GM20431 (cell line): ENCODE measurements around the gene FLYWCH2.

Experiments used
- in situ Hi-C: fragments of 300-500 bp; cut with MseI, MboI; formaldehyde crosslinking; loops from one replicate; pipeline ENCODE4 v1.15.0; 2020; ENCODE audit warnings: low sequenced_read_pairs; ENCODE audit not compliant: unreplicated experiment

FLYWCH2 gene

DNA sequence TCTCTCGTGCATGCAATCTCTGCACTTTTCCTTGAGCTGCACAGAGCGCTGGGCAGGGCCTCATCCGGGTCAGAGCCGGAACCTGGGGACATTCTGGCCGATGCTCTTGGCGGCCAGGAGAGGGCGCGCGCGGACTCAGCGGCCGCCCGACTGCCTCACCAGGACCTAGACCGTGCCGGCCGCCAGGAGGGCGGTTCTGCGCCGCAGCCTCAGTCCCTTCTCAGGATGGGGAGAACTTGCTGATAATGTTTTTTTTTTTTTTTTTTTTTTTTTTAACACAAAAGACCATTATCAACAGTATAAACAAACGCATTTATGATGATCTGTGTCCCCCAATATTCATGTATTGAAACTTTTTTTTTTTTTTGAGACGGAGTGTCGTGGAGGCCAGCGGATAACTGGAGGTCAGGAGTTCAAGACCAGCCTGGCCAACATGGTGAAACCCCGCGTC is 8.1 kb upstream of the FLYWCH2 start:
- in situ Hi-C loops: loop anchor here (10.0 kb wide), 1 partner anchor 50 kb away; no protein-coding TSS in a partner anchor

DNA sequence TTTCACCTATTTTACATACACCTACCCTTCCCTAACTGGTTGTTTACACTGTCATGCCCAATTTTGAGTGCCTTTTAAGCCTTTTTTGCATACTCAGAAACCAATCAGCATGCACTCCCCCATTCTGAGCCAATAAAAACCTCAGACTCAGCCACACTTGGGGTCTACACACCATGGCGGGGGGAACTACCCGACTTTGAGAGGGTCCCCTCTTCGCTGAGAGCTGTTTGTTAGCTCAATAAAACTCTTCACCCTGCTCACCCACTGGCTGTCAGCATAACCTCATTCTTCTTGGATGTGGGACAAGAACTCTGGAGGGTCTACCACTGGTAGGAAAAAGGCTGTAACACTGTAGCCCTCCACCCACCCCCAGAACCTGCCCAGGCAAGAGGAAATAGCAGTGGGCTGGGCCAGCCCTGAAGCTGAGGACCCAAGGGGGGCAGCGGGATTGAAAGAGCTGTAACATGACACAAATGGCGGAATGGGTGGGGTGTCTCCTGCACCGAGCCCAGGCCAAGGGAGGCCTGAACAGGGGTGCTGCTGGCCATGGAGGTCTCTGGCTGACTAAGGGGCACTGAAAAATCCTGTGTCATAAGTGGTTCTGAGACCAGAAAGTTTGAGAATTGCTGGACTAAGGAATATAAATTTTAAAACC is 3.0 kb upstream of the FLYWCH2 start:
- in situ Hi-C loops: loop anchor here (10.0 kb wide), 1 partner anchor 45 kb away; no protein-coding TSS in a partner anchor

DNA sequence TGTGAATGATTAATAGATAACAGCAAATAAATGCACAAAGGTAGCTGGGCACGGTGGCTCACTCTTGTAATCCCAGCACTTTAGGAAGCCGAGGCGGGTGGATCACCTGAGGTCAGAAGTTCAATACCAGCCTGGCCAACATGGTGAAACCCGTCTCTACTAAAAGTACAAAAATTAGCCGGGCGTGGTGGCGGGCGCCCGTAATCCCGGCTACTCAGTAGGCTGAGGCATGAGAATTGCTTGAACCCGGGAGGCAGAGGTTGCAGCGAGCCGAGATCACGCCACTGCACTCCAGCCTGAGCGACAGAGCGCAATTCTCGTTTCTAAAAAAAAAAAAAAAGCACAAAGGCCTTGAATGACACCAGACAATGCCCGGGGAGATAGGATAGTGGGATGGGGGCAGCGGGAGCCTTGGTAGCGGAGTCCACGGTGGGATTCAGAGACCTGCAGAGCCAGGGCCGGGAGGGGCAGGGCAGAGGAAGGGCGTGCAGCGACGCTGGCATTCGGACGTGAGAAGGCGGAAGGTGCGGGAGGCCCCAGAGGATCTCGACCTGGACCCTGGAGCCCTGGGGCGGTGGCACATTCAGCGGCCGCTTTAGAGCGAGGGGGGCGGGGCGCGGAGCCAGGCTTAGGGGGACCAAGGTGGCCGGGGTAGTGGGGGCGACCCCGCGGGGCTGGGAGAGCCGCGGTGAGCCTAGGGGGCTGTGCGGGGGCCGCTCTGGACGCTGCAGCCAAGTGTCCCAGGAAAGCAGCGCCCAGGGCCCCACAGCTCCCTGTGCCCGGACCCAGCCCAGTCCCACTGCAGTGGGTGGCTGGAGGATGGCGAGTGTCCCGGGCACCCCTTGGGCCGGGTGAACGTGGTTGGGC is 999 bp upstream of the FLYWCH2 start:
- in situ Hi-C loops: no loop called here

DNA sequence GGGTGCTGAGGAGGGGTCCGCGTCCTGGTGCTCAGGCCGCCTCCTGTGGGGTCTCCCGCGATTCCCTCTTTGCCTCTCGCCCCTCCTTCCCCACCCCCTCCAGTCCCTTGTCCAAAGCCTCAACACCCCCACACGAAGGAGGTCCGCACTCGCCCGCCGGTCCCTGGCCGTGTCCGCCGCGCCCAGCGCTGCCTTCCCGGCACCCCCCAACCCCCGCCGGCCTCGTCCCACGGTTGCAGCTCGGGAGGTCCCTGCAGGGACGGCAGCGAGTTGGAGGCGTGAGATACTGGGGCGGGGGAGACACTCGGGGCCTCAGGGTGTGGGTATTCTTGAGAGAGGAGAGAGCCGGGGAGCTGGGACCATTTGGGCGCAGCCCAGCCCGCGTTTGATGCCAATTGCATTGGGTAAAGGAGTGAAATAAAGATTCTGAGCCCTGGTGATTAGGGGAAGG is 468 bp downstream of the FLYWCH2 start:
- in situ Hi-C loops: no loop called here

DNA sequence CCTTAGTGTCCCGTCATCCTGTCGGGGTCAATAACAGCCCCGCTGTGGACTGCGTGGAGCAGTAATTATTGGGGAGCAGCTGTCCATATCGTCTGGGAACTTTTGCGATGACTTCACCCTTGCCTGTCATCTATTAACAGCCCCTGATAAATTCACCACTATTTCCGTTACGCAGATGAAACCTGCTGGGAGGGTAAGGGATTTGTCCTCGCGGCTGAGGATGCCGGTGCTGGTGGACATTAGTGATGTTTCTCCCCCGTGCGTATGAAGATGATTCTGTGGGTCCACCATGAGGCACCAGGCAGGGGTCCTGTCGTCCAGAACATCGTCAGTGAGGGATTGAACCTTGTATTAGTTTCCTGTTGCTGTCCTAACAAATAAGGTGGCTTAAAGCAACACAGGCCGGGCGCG is 1.0 kb downstream of the FLYWCH2 start:
- in situ Hi-C loops: no loop called here

DNA sequence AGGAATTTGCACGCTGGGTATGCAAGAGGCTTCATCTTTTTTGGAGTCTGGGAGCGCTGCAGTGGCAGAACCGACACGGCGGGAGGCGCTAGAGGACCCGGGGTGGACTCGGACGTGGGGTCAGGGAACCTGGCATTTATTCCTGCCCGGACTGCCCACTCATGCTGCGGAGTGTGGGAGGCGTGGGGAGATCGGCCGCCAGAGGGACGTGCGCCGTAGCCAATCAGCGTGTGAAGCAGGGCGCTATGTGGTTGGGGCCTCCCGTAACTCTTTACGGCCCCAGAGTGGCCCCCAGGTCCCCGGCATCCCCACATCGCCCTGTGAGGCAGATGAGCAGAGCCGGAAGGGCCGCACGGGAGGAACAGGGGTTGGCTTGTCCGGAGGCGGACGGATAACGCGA is 11.2 kb downstream of the FLYWCH2 start:
- in situ Hi-C loops: no loop called here

DNA sequence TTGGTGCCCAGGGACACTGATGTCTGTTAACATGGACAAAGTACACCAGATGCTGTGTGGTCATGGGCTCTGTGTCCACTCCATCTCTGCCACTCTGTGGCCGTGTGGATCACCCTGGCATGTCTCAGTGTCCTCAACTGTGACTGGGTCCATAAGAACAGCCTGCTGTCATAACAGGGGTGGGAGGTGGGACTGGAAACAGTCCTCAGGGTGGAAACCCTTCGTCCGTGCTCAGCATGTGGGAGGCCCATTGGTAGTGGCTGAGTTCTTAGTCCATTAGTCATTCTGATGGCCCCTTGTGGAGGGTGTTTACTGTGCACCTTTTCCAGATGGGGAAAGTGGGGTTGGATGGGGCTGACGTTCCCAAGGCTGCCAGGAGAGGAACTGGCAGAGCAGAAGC is 12.8 kb downstream of the FLYWCH2 start:
- in situ Hi-C loops: no loop called here

DNA sequence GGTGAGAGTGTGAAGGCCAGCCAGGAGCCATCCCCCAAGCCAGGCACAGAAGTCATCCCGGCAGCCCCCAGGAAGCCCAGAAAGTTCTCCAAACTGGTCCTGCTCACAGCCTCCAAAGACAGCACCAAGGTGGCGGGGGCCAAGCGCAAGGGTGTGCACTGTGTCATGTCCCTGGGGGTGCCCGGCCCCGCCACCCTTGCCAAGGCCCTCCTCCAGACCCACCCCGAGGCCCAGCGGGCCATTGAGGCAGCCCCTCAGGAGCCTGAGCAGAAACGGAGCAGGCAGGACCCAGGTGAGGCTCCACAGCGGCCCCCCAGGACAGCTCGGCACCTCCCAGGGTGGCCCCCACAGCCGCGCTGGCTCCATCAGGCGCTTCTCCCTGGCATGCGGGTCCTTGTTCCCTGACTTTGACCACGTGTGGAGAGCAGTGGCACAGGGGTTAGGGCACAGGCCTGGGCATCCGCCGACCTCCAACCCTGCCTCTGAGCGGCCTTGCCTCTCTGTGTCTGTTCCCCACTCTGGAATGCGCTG is 13.5 kb downstream of the FLYWCH2 start:
- in situ Hi-C loops: no loop called here

DNA sequence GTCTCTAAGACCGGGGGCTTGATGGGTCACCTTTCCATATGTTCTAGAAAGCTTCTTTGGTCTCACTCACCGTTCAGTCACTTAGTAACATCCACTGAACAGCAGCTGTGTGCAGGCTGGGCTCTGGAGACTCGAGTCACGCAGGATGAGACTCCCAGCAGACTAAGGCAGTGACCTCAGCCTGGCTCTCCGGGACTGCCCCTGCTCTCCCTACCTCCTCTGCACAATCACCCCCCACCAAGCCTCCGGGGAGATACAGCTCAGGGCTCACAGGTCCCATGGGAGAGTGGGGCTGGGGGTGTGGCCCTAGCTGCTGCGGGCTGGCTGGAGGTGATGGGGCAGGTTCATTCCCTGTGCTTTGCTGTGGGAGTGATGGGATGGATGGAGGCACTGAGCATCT is 14.1 kb downstream of the FLYWCH2 start:
- in situ Hi-C loops: no loop called here

DNA sequence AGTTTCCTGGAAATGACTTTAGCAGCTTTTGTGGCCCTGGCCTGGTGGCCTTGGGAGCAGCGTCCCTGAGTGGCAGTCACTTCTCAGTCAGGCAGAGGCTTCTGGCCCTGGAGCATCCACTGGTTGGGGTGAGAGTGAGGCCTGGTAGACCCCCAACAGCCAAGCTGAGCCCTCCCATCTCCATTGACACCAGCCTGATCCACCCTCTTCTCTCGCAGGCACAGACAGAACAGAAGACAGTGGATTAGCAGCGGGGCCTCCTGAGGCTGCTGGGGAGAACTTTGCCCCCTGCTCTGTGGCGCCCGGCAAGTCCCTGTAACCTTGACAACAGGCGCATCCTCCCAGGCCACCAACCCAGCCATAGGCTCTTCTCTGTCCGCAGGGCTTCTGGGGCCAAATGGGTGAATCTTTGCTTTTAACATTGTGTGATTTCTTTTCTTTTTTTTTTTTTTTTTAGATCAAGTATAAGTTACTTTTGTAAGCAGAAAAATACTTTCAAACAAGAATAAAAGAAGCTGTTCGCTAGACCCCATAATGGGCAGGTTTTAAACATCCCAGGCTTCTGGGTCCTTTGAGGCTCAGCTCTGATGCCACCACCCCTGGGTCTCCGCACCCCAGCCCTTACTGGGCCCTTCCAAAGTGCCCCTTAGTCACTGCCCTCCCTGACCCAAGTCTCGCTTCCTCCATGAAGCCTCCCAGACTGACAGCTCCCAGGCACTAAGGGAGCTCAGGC is 16.0 kb downstream of the FLYWCH2 start:
- in situ Hi-C loops: no loop called here

DNA sequence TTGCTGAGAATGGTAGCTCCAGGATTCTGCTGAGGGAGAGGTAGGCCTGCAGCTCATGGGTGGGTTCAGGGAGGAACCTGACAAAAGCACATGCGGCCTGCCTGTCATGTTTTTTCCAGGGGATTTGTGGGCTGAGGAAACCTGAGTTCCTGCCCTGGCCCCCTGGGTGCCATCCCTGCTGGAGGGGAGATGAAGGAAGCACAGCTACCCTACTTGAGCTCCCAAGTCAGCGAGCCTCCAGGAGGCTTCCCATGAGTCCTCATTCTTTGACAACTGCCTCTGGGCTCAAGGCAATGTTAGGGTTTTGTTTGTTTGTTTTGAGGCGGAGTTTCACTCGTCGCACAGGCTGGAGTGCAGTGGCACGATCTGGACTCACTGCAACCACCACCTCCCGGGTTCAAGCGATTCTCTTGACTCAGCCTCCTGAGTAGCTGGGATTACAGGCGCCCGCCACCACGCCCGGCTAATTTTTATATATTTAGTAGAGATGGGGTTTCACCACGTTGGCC is 16.6 kb downstream of the FLYWCH2 start:
- in situ Hi-C loops: no loop called here

DNA sequence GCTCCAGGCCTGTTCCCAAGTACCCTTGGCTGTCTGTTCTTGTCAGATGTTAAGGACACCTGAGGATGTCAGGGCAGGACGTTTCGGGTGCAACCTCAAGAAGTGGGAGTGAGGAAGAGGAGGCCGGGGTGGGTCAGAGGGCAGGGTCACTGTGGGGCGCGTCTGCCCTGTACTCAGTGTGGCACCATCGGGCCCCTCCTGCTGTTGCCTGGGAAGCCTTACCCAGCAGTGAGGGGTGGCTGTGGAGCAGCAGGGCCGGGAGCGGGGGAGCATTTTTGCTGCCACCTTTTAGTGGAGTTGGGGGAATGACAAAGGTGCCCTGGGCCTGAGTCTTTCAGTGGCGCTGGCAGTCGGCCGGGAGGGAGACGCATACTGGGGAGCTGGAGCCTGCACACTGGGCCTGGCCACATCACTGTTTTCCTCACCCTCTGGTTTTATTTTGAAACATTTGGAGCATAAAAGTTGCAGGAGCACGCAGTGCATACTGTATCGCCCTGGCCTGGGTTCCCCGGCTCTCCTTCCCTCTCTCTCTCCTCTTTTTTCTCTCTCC is 17.6 kb downstream of the FLYWCH2 start:
- in situ Hi-C loops: no loop called here

DNA sequence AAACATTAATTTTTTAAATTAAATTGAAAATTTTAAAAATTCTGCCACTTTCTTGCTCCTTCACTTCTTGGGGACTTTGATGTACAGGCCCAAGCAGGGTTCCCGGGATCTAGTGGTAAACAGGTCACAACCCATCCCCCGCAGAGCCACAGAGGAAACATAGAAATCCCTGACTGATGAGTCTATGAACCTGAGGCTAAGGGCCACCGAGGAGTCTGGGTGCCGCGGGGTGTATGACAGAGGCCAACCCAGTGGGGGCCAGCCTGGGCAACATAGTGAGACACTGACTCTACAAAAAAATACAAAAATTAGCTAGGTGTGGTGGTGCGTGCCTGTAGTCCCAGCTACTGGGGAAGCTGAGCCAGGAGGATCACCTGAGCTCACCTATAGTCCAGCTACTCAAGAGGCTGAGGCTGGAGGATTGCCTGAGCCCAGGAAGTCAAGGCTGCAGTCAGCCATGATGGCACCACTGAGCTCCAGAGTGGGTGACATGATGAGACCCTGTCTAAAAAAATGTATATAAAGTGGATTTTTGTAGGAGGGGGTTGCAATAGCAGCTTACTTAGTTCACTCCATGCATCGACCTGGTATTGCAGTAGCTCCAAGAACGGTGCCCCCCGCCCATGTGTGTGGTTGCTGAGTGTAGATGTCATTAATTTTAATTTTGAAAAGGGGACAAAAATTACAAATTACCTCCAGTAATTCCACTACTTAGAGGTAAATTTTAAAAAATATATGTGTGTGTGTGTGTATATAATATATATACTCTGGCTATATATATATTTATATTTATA is 19.5 kb downstream of the FLYWCH2 start:
- in situ Hi-C loops: no loop called here

DNA sequence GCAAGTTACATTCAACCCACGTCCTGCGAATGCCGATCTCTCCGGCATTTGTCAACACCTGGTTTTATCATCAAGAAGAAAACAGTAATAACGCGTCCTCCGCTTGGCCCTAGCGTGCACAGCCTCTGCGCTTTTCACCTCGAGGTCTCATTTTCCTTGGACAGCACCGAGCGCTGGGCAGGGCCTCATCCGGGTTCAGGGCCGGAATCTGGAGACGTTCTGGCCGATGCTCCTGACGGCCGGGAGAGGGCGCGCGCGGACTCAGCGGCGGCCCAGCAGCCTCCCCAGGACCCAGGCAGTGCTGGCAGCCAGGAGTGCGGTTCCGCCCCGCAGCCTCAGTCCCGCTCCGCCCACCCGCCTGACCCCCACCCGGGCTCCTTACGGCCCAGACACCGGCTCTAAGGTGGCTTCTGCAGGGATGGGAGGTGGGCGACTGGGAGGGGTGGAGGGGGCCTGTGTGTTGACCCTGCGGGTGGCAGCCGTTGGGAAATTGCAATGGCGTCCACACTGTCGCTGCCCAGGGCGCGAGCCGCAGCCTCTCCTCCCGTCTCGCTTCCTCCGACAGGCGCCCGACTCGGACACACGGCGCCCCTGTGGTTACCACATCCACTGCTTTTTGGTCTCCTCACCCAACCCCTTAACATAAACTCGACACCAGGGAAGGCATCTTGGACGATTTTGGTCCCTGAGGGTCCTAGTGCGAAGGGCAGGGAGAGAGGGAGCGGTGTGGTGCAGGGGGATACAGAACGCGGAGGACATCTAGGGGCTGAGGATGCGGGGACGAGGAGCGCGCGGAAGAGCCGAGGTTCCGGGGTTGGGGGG is 21.3 kb downstream of the FLYWCH2 start:
- in situ Hi-C loops: no loop called here

DNA sequence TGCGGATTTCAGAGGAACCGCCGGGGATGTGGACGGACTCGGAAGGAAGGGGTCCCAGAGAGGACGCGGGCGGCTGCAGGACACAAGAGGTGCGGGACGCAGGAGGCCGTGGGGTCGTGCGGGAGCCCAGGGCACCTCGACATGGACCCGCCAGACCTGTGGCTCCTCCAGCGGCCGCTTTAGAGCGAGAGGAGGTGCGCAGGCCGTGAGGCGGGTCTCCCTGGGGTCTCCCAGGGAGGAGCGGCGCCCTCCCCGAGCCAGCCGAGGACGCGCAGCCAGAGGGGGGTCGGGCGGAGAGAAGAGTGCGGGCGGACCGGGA is 21.9 kb downstream of the FLYWCH2 start:
- in situ Hi-C loops: no loop called here

DNA sequence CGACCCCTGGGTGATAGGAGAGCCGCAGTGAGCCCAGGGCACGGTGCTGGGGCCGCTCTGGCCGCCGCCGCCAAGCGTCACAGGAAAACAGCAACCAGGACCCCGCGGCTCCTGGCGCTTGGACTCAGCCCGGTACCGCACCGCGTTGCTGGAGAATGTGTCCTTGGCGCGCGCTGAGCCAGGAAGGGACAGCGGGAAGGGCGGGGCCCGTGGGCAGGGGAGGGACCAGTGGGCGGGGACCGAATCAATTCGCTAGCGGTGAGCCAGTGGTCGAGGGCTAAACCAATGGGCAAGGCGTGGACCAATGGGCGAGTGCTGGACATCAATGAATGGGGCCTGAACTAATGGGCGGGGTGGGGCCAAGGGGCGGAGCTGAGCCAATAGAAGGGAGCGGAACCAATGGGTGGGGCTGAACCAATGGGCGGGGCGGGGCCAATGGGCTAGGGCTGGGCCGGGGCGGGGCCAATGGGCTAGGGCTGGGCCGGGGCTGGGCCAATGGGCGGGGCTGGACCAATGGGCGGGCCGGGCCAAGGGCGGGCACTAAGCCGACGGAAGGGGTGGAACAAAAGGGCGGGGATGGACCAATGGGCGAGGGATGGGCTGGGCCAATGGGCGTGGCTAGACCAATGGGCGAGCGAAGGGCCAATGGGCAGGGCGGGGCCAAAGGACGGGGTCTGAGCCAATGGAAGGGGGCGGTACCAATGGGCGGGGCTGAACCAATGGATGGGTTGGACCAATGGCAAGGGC is 22.4 kb downstream of the FLYWCH2 start:
- in situ Hi-C loops: no loop called here

DNA sequence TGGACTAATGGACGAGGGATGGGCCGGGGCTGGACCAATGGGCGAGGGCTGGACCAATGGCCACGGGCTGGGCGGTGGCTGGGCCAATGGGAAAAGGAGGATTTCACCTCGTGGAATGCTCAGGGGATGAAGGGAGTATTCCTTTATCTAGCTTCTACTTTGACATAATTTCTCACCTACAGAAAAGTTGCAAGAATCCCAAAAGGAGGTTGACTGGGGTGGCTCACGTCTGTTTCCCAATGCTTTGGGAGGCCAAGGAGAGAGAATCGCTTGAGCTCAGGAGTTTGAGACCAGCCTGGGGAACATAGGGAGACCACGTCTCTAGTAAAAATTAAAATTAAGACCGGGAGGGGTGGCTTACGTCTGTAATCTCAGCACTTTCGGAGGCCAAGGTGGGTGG is 23.0 kb downstream of the FLYWCH2 start:
- in situ Hi-C loops: no loop called here
